Liver (tissue), 3 donors: ENCODE results near the gene PLPP3.

Experiments used
- SP1 ChIP-seq: IDR thresholded peaks from 2 replicates; pipeline ENCODE4 v1.6.1; 2018; ENCODE audit warnings: antibody characterized with exemption, mild to moderate bottlenecking
- TAF1 ChIP-seq: conservative IDR thresholded peaks from 2 replicates; pipeline ENCODE4 v1.6.1; 2016; ENCODE audit warnings: antibody characterized with exemption, mild to moderate bottlenecking
- TF ChIP-seq, protein P1 (sequence below): fragments of 150-350 bp; IDR thresholded peaks from 2 replicates; pipeline ENCODE4 v1.5.1; 2017; ENCODE audit warnings: improper control_type of control experiment, low read depth, low read length; ENCODE audit not compliant: missing input control
- donor health status: healthy.
- donor health status: healthy.

DNA sequence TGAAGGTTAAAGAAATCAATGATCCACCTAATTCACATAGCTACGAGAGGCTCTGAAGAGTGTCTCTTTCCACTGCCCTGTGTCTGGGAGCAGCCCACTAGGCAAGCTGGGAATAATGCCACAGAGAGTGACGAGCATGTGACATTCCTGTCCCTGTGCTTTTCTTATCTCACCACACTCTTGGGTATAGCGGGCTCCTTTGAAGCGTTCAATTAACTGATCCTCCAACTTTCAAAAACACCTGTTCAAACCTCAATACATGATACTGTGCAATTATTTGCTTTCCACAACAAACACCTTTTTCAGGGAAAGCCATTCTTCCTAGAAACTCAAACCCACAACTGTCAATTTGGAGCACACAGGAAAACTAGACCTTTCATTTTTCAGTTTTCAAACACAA, 43.4 kb downstream of the PLPP3 start:
- TF ChIP-seq, protein P1, sequence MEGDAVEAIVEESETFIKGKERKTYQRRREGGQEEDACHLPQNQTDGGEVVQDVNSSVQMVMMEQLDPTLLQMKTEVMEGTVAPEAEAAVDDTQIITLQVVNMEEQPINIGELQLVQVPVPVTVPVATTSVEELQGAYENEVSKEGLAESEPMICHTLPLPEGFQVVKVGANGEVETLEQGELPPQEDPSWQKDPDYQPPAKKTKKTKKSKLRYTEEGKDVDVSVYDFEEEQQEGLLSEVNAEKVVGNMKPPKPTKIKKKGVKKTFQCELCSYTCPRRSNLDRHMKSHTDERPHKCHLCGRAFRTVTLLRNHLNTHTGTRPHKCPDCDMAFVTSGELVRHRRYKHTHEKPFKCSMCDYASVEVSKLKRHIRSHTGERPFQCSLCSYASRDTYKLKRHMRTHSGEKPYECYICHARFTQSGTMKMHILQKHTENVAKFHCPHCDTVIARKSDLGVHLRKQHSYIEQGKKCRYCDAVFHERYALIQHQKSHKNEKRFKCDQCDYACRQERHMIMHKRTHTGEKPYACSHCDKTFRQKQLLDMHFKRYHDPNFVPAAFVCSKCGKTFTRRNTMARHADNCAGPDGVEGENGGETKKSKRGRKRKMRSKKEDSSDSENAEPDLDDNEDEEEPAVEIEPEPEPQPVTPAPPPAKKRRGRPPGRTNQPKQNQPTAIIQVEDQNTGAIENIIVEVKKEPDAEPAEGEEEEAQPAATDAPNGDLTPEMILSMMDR, result no peak
- no peak for TF ChIP-seq SP1
- TF ChIP-seq TAF1, result no peak
